Keratinocyte (primary cell): ENCODE results near the gene TMEM129. TPM values are rescaled to one million over a fixed set of nuclear protein-coding genes. Genes with fewer than 3 reads are reported as not detected.

Experiments used
- DNase-seq: peaks from one replicate; pipeline ENCODE4 v3.0.0-alpha.2; 2011; ENCODE audit warnings: low read depth, missing footprints, low spot score
- FAIRE-seq: peaks from 2 replicates; lab custom pipeline; 2011; peaks lifted over from hg19 to GRCh38; lab: Jason Lieb, UNC
- H2AFZ ChIP-seq: 2 replicates; pipeline ENCODE4 v1.6.0; 2012; ENCODE audit warnings: low read length, control low read depth, inconsistent platforms; ENCODE audit not compliant: control insufficient read depth
- H3K27ac ChIP-seq: 2 replicates; pipeline ENCODE4 v1.5.1; 2011; ENCODE audit warnings: low read length; ENCODE audit not compliant: control insufficient read depth, insufficient read depth
- H3K27me3 ChIP-seq: 3 replicates; pipeline ENCODE4 v1.6.0; 2011; ENCODE audit warnings: low read length; ENCODE audit not compliant: control insufficient read depth, insufficient read depth; ENCODE audit errors: extremely low read depth
- H3K36me3 ChIP-seq, 2 experiments: 2 replicates in 1 of 2; 3 replicates in 1 of 2; pipeline ENCODE4 v1.5.1; 2011; ENCODE audit warnings: low read length in 2 of 2, mild to moderate bottlenecking in 1 of 2; ENCODE audit not compliant: control insufficient read depth in 2 of 2, insufficient read depth in 2 of 2; ENCODE audit errors: extremely low read depth in 1 of 2
- H3K4me1 ChIP-seq: 3 replicates; pipeline ENCODE4 v1.5.1; 2011; ENCODE audit warnings: low read length; ENCODE audit not compliant: control insufficient read depth, insufficient read depth; ENCODE audit errors: extremely low read depth
- H3K4me2 ChIP-seq: 3 replicates; pipeline ENCODE4 v1.6.0; 2011; ENCODE audit warnings: low read depth, low read length; ENCODE audit not compliant: control insufficient read depth, insufficient read depth; ENCODE audit errors: extremely low read depth
- H3K4me3 ChIP-seq, 3 experiments: fragments of 200-600 bp in 1 of 3; sonication (generic) in 1 of 3; 2 replicates in 2 of 3; 3 replicates in 1 of 3; pipeline ENCODE4 v1.5.1; 2011 to 2016; ENCODE audit warnings: low read length in 3 of 3, mild to moderate bottlenecking in 3 of 3, control low read depth in 2 of 3, inconsistent platforms in 1 of 3, low read depth in 1 of 3, mixed read lengths in 1 of 3, mixed run types in 1 of 3, moderate library complexity in 1 of 3; ENCODE audit not compliant: control insufficient read depth in 2 of 3, insufficient read depth in 2 of 3; ENCODE audit errors: extremely low read depth in 1 of 3
- H3K79me2 ChIP-seq: 2 replicates; pipeline ENCODE4 v1.6.0; 2012; ENCODE audit warnings: low read length; ENCODE audit not compliant: control insufficient read depth, insufficient read depth
- H3K9ac ChIP-seq: 3 replicates; pipeline ENCODE4 v1.6.0; 2011; ENCODE audit warnings: low read length; ENCODE audit not compliant: control insufficient read depth, insufficient read depth; ENCODE audit errors: extremely low read depth
- H3K9me1 ChIP-seq: 3 replicates; pipeline ENCODE4 v1.6.0; 2011; ENCODE audit warnings: low read length; ENCODE audit not compliant: control insufficient read depth, insufficient read depth; ENCODE audit errors: extremely low read depth
- H3K9me3 ChIP-seq: 2 replicates; pipeline ENCODE4 v1.5.1; 2012; ENCODE audit warnings: low read depth, low read length; ENCODE audit not compliant: control insufficient read depth
- H4K20me1 ChIP-seq: 3 replicates; pipeline ENCODE4 v1.6.0; 2011; ENCODE audit warnings: low read length; ENCODE audit not compliant: control insufficient read depth, insufficient read depth; ENCODE audit errors: extremely low read depth
- CTCF ChIP-seq, 3 experiments: IDR thresholded peaks in 1 of 3; conservative IDR thresholded peaks in 1 of 3; optimal IDR thresholded peaks in 1 of 3; 2 replicates in 2 of 3; 3 replicates in 1 of 3; pipeline versions ENCODE3 to v1.5.1; 2011; ENCODE audit warnings: low read length in 3 of 3, mild to moderate bottlenecking in 3 of 3, moderate library complexity in 2 of 3, control low read depth in 1 of 3, inconsistent platforms in 1 of 3; ENCODE audit not compliant: insufficient read depth in 2 of 3; ENCODE audit errors: extremely low read depth in 1 of 3
- EZH2 ChIP-seq: IDR thresholded peaks from one replicate; pipeline ENCODE4 v1.6.1; 2012; ENCODE audit warnings: inconsistent platforms, mild to moderate bottlenecking, low read length, moderate library complexity
- dilution Hi-C: fragments of 300-500 bp; cut with MboI; formaldehyde crosslinking; loops from one replicate; pipeline ENCODE4 v1.7.0; 2020; ENCODE audit warnings: low sequenced_read_pairs; ENCODE audit not compliant: extremely low pct_ligation_motif_present
- polyA plus RNA-seq, 5 experiments: library from polyadenylated mRNA; depleted of rRNA in 3 of 5; stranded (reverse) in 3 of 5; stranded (forward) in 1 of 5; unstranded in 1 of 5; fragments of >200 nt; gene quantifications; 1 replicate in 1 of 5; 2 replicates in 3 of 5; 3 replicates in 1 of 5; pipeline versions ENCODE4 v1.2.1 to v1.2.3, GENCODE V29; 2011 to 2012; ENCODE audit warnings: missing spikeins in 2 of 5, low read depth in 1 of 5, low replicate concordance in 1 of 5

The TMEM129 gene
- polyA plus RNA-seq, 1 donor (not counting 4 experiments of a cell fraction or from before 2014, with no cell fraction given), result 11.7 TPM

- Histone ChIP-seq H3K9ac (no peak overlapping the region), H3K27me3 (no peaks in the 10 kb centered on the region), H3K9me1 (peaks cover 2% of the 10 kb centered on the region), H3K4me2 (peak overlapping the region; percentile 30), H3K9me3 (no peaks in the 10 kb centered on the region), H3K4me1 (peaks cover 46% of the 10 kb centered on the region), H3K4me3 (no peak overlapping the region), H4K20me1 (no peaks in the 10 kb centered on the region), H2AFZ (peak overlapping the region; percentile 33), H3K36me3 (no peaks in the 10 kb centered on the region), H3K79me2 (no peaks in the 10 kb centered on the region), H3K27ac (peak overlapping the region; percentile 43)
- DNase-seq (no peak), FAIRE-seq (no peak)
- no peak for TF ChIP-seq CTCF (optimal IDR thresholded peaks at IDR 0.05 in 1 of 3, IDR thresholded peaks at IDR 0.05 in 1 of 3, conservative IDR thresholded peaks at IDR 0.05 in 1 of 3; ENCODE audit: extremely low read depth in 1 of 3, insufficient read depth in 2 of 3, low read length in 3 of 3)
- TF ChIP-seq EZH2, result no peak
- dilution Hi-C loops, result no loop called here
These were observed 38.2 kb upstream of the TMEM129 start for GRCh38 chr4:1759170-1759817.

GRCh38 chr4:1758306-1759121 is 37.4 kb upstream of the TMEM129 start:
- H3K9me1 ChIP-seq, result peaks cover 2% of the 10 kb centered on the region
- dilution Hi-C loops, result no loop called here
- H3K4me1 ChIP-seq, result peaks cover 54% of the 10 kb centered on the region
- FAIRE-seq (peak; percentile 71), DNase-seq (peak; percentile 49)
- no peaks in the 10 kb centered on the region for H4K20me1 ChIP-seq
- peak overlapping the region; percentile 39 for H3K4me2 ChIP-seq
- H3K79me2 ChIP-seq, result no peaks in the 10 kb centered on the region
- TF ChIP-seq EZH2 (no peak), CTCF (optimal IDR thresholded peaks at IDR 0.05 in 1 of 3, IDR thresholded peaks at IDR 0.05 in 1 of 3, conservative IDR thresholded peaks at IDR 0.05 in 1 of 3; ENCODE audit: extremely low read depth in 1 of 3, insufficient read depth in 2 of 3, low read length in 3 of 3) (no peak)
- H3K9ac ChIP-seq, result peak overlapping the region; percentile 9
- H3K36me3 ChIP-seq, result no peaks in the 10 kb centered on the region
- peak overlapping the region; percentile 46 for H2AFZ ChIP-seq
- H3K9me3 ChIP-seq, result no peaks in the 10 kb centered on the region
- H3K4me3 ChIP-seq, result peak overlapping the region in 1 of 3 experiments; percentile 20
- no peak overlapping the region for H3K27ac ChIP-seq
- no peaks in the 10 kb centered on the region for H3K27me3 ChIP-seq
